ENCODE data around the gene NT5M.

DNA sequence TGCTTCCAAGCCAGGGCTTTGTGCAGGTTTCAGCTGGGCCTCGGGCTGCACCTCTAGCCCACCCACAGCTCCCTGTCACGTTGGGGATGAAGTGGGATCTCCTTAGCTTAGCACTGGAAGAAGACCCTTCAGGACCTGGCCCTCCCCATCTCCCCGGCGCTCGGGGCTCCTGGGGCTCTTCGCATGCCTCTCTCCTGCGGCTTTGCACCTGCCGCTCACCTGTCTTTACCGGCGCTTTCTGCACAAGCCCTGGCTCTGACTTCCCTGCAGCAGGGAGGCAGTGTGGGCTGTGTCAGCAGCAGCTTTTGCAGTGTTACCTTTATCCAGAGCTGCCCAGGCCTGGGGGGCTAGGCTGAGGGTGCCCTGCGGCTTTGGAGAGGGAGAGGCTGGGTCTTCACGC lies 52.3 kb downstream of the NT5M start:
- TF ChIP-seq CTCF (IDR thresholded peaks at IDR 0.05; ENCODE audit: insufficient read depth, low read length, poor library complexity, severe bottlenecking) = no peak
- no peak for TF ChIP-seq EZH2phosphoT487 (conservative IDR thresholded peaks at IDR 0.05; ENCODE audit: low read length)
